Gastroesophageal sphincter (tissue), 3 donors: Measurements from ENCODE around the gene HECW1.

Experiments
- POLR2A ChIP-seq, 2 donors: fragments of 450-650 bp; IDR thresholded peaks; one replicate each; pipeline ENCODE4 v1.6.1; 2017; ENCODE audit warnings: antibody characterized with exemption in 2 of 2, mild to moderate bottlenecking in 2 of 2, moderate library complexity in 1 of 2
- POLR2AphosphoS5 ChIP-seq: sonication (generic); formaldehyde crosslinking; IDR thresholded peaks from one replicate; pipeline ENCODE4 v1.6.1; 2017; ENCODE audit warnings: antibody characterized with exemption
- TF ChIP-seq, protein P1 (sequence below), 4 experiments: fragments of 200-600 bp in 2 of 4; fragments of 450-650 bp in 2 of 4; sonication (generic) in 1 of 4; IDR thresholded peaks; one replicate each; pipeline ENCODE4 v1.5.1; 2017 to 2019; ENCODE audit warnings: antibody characterized with exemption in 4 of 4, mild to moderate bottlenecking in 2 of 4, moderate library complexity in 2 of 4

DNA sequence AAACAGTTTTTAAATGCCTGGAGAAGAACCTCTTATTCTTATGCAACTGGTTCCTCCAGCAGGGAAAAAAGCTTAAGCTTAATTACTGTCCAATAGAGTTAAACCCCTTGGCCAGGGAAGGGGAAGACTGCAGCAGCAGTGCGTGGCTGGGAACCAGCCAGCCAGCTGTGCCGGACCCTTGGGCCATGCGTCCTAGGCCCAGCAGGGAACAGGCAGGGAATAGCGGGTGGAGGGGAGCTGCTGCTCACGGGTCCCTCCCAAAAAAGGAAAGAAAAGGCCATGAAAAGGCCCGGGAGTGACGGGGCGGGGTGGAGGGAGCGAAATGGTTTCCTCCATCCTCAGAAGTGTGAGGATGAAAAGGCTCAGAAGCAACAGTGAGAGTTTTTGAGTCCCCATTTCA, 35.2 kb upstream of the HECW1 start:
- TF ChIP-seq, protein P1, sequence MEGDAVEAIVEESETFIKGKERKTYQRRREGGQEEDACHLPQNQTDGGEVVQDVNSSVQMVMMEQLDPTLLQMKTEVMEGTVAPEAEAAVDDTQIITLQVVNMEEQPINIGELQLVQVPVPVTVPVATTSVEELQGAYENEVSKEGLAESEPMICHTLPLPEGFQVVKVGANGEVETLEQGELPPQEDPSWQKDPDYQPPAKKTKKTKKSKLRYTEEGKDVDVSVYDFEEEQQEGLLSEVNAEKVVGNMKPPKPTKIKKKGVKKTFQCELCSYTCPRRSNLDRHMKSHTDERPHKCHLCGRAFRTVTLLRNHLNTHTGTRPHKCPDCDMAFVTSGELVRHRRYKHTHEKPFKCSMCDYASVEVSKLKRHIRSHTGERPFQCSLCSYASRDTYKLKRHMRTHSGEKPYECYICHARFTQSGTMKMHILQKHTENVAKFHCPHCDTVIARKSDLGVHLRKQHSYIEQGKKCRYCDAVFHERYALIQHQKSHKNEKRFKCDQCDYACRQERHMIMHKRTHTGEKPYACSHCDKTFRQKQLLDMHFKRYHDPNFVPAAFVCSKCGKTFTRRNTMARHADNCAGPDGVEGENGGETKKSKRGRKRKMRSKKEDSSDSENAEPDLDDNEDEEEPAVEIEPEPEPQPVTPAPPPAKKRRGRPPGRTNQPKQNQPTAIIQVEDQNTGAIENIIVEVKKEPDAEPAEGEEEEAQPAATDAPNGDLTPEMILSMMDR (IDR thresholded peaks at IDR 0.05) = no peak
- TF ChIP-seq POLR2AphosphoS5 = no peak
- no peak for TF ChIP-seq POLR2A (IDR thresholded peaks at IDR 0.05)
